GM21825 (cell line): ENCODE measurements around the gene KRTAP10-11.
"Not testable (repeated sequence)": the region's sequence is repeated elsewhere in the genome, so short reads cannot be mapped to it uniquely, and the experiment has no call there.

Source experiments
- ATAC-seq: cut with Tn5 transposase; IDR thresholded peaks from one replicate; pipeline ENCODE4 v1.9.1; 2021; ENCODE audit warnings: mild to moderate bottlenecking, moderate library complexity; ENCODE audit not compliant: unreplicated experiment

The KRTAP10-11 gene

GRCh38 chr21:44614961-44615391 lies 31.2 kb upstream of the KRTAP10-11 start:
- ATAC-seq = no peak

- no peak for ATAC-seq
These were observed 30.7 kb upstream of the KRTAP10-11 start for GRCh38 chr21:44615466-44615865.

DNA sequence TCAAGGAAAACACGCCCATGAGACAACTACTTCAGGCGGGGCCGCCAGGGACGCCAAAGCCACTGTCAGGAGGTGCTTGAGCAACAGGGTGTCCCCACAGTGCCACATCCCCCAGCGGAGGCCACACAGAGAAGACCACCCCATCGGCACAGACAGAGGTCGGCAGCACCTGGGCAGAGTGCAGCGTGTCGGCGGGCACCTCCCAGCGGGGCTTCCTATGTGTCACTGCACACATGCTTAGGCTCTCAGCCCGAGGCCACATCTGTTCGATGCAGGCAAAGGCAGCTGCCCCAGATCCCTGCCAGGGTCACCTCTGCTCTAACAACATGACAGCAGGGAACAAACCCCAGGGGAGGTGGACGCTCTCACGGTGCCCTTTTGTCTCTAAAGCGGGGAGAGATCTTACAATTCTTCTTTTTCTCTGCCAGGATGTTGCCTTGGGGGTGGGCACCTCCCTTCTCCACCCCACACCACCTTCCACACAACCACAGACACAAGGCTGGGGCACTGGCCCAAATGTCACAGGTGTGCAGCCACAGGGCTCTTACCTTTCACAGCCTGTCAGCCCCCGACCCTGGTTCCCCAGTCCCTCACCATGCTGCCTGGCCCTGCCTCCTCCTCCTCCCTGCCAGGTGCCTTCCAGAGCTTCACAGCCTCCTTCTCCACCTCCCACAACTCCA lies 30.2 kb upstream of the KRTAP10-11 start:
- no peak for ATAC-seq

DNA sequence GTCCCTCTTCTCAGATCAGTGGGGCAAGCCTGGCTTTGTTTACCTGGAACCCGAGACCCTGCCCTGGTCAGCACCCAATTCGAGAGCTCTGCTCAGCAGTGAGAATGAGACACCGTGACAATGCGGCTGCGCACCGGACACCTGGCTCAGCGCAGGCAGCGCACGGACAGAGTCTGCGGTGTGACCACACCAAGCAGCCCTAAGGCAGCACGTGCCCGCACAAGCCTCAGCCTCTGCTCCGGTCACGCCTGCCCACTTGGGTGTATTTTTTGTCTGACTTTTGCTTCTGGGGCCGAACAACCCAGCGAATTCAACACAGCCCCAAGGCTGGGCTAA lies 29.7 kb upstream of the KRTAP10-11 start:
- no peak for ATAC-seq

- ATAC-seq = no peak
These were observed 29.1 kb upstream of the KRTAP10-11 start for GRCh38 chr21:44617071-44617501.

DNA sequence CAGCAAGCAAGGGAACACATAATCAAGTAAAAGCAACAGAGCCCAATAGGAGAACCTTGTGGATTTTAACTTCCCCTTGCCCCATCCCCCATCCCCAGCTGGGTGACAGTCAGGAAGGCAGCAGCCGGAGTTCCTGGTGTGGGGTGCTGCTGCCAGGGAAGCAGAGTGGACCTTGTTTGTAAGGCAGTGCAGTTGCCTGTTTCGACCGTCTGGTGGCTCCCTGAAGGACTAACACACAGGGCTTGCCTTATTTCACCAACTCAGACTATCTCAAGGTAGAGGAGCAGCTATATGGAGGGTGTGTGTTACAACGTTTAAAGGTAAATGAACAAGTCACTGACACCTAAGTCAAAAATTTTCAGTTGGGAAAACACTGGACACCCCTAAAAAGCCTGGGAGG lies 27.7 kb upstream of the KRTAP10-11 start:
- ATAC-seq = no peak

- no peak for ATAC-seq
These were observed 27.3 kb upstream of the KRTAP10-11 start for GRCh38 chr21:44618909-44619308.

DNA sequence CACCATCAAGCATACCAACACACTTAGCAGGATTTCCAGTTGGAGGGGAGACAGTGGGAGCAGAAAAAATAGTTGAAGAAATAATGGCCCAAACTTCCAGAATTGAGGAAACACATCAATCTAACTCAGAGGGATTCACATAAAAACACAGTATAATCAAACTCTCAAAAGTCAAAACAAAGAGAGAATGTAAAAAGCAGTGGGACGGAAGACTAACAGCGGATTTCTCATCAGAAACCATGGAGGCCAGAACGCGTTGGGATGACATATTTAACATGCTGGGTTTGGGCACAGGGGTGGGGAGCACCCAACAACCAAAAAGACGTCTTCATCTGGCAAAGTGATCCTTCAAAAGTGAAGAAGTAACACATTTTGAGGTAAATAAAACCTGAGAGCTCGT lies 26.3 kb upstream of the KRTAP10-11 start:
- ATAC-seq = no peak

- no peak for ATAC-seq
These were observed 22.6 kb upstream of the KRTAP10-11 start for GRCh38 chr21:44623575-44623974.

DNA sequence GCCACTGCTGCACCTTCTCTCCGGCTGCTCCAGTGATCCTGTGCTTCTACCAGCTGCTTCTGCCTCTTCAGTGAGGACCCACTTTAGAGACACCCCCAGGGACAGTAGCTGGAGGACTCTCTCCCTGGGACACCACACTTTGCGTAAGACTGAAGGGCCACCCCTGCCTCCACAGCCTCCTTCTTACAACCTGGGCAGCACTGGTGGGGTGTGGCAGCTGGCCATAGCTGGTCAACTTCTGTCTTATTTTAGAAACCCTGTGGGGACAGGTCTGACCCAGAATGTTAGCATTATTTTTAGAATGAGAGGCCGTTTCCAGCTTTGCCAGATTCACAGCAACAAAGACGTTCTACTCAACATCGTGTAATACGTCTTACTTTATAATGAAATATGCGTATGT lies 20.5 kb upstream of the KRTAP10-11 start:
- ATAC-seq = no peak

- ATAC-seq = no peak
These were observed 20.0 kb upstream of the KRTAP10-11 start for GRCh38 chr21:44626262-44626661.

DNA sequence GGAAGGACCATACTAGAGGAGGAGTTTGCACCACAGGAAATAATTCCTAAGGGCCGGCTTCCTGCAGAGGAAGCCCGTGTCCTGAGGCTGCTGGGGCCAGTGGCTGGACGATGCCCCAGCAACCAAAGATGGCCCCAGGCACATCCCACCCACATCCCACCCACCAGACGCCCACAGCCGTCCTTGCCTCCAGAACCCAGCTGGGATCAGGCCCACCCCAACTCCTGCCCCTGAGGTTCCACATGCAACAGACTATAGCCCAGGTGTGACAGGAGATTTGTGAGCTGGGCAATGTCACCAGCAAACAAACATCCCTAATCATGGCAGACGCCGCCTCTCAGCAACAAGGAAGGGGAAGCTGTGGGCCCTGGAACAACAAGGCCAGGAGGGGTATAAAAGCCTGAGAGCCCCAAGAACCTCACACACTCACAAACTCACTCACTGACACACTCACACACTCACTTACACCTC lies 19.5 kb upstream of the KRTAP10-11 start, which contains the start of gene KRTAP10-9:
TSS of gene KRTAP10-9 (plus strand) at position 421 of the 471 bp plus-strand sequence. CDS start 79 bp downstream, outside the sequence.
- no peak for ATAC-seq

DNA sequence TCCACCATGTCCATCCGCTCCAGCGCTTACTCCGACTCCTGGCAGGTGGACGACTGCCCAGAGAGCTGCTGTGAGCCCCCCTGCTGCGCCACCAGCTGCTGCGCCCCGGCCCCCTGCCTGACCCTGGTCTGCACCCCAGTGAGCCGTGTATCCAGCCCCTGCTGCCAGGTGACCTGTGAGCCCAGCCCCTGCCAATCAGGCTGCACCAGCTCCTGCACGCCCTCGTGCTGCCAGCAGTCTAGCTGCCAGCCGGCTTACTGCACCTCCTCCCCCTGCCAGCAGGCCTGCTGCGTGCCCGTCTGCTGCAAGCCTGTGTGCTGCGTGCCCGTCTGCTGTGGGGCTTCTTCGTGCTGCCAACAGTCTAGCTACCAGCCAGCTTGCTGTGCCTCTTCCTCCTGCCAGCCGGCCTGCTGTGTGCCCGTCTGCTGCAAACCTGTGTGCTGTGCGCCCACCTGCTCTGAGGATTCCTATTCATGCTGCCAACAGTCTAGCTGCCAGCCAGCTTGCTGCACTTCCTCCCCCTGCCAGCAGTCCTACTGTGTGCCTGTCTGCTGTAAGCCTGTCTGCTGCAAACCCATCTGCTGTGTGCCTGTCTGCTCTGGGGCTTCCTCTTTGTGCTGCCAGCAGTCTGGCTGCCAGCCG lies 18.9 kb upstream of the KRTAP10-11 start:
- ATAC-seq = not testable (repeated sequence)

DNA sequence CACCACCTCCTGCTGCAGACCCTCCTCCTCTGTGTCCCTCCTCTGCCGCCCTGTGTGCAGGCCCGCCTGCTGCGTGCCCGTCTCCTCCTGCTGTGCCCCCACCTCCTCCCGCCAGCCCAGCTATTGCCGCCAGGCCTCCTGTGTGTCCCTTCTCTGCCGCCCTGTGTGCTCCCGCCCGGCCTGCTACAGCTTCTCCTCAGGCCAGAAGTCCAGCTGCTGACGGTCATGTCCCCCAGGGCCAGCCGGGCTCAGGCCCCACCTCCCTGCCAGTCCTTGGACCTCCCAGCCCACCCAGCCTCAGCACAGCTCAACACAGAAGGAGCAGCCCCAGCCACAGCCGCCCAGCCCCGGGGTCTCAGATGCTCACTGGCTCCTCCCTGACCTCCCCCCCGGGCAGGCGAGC lies 18.4 kb upstream of the KRTAP10-11 start:
- not testable (repeated sequence) for ATAC-seq

DNA sequence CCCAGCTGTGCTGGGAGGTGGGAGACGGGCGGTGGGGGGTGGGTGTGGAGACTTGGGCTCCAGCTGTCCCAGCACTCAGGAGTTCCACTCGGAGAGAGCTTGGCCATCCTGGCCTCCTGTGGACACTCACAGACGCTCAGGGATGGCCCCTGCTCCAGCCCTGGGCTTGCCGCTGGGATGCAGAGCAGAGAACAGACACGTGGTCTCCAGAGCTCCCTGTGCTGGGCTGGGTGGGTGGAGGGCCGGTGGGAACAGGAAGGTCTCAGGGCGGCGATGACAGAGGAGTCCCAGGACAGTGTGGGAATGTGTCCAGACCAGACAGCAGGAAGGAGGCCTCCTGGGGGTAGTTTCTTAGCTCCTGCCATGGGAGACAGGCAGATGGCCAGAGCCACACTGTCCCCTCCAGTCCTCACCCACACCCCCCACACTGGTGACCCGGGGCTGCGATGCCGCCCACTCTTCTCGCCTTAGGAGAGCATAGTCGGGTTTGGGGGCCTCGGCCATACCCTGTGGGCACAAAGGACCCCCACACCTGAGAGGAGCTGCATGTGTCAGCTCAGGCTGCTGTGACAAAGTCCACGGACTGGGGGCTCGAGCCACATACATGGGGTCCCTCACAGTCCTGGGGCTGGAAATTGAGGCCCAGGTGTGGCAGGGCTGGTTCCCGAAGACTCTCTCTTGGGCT lies 17.4 kb upstream of the KRTAP10-11 start:
- ATAC-seq = no peak

DNA sequence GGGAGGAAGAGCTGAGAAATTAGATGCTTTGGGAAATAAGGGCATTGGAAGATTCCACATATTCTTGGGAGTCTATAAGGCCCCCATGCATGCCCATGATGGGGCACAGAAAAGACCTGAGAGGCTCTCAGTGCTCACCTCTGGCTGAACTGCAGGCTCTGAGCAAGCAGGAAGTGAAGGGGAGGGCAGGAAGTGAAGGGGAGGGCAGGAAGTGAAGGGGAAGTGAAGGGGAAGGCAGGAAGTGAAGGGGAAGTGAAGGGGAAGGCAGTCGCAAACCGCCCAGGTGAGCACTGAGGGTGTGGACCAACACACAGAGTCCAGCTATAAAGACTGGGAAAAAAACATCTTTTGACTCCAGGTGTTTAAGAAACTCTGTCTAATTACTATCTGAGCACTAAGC lies 15.8 kb upstream of the KRTAP10-11 start:
- no peak for ATAC-seq

GRCh38 chr21:44632067-44632466 lies 14.1 kb upstream of the KRTAP10-11 start:
- no peak for ATAC-seq

- ATAC-seq = no peak
These were observed 9.8 kb upstream of the KRTAP10-11 start for GRCh38 chr21:44636209-44637017.

- no peak for ATAC-seq
These were observed 9.0 kb upstream of the KRTAP10-11 start, which contains the start of gene KRTAP10-10 for GRCh38 chr21:44637018-44637850. Gene KRTAP10-10, plus strand, starts transcription at chr21:44637356. Its CDS starts 62 bp downstream, at chr21:44637418.

DNA sequence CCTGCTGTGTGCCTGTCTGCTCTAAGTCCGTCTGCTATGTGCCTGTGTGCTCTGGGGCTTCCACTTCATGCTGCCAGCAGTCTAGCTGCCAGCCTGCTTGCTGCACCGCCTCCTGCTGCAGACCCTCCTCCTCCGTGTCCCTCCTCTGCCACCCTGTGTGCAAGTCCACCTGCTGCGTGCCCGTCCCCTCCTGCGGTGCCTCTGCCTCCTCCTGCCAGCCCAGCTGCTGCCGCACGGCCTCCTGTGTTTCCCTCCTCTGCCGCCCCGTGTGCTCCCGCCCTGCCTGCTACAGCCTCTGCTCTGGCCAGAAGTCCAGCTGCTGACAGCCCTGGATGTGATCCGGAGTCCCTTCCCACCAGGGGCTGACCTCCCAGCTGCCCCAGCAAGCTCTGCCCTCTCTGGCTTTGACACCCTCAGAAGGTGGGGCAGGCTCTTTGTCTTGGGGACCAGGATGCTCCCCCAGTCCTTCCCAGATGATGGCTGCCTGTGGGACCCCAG lies 8.3 kb upstream of the KRTAP10-11 start:
- ATAC-seq = not testable (repeated sequence)
